ENCODE measurements around the gene DYNLT2. TPM values are rescaled to one million over a fixed set of nuclear protein-coding genes. Genes with fewer than 3 reads are reported as not detected.
A peak's percentile ranks its signal among the peaks of the same experiment; 100 is the strongest.

DYNLT2 gene
- total and polyA plus RNA-seq, 7 donors: 0.46 to 2.2 (median 1.9) TPM

DNA sequence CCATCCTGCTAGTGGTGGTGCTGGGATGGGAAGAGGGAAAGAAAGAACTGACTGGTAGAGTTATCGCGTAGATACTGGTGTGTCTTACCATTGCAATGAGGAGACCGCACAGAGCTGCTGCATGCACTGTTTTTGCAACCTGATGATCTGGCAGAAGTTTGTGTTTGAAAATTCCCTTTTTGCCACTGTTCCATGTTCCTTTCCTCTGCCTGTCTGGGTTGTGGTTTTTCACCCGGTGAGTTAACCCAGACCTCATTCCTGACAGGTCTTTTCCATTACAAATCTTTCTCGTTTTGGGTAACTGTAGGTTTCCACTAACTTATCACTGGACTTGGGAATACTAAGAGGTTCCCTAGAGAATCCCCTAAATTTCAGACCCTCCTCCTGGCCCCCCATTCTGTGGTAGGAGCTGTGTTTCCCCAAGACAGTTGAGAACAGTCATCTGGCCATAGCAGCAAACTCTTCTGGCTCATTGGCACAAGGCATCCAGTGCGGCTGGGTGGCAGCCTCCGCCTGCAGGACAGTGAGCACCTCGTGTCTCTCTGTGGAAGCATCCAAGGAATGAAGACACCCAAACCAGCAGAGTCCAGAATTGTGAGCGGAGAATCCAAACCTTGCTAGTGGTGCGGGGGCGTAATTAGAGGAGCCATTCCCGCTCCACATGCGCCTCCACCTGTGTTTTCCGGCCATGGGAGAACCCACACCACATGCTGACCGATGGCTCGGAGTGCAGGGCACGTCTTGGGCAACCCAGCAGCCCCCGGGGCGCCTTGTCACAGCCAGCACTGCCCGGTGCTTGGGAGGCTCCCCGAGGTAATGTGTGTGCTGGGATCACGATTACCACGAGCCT, 32.8 kb upstream of the DYNLT2 start:
- H3K4me1 ChIP-seq: peaks cover 0 to under 1% (median 0%) of the 10 kb centered on the region in 4 donors
- H3K27me3 ChIP-seq: no peaks in the 10 kb centered on the region
- H3K27ac ChIP-seq: no peak overlapping the region
- H3K36me3 ChIP-seq: peaks cover 0 to 18% (median 5%) of the 10 kb centered on the region in 4 donors
- no peak for DNase-seq
- H3K4me3 ChIP-seq: no peak overlapping the region
- 95% methylated on average over 23 of the region's 23 CpGs for WGBS, 2 donors
- no peaks in the 10 kb centered on the region for H3K9me3 ChIP-seq
- intact Hi-C loops (cut with DNase I): no loop called here
- TF ChIP-seq, protein P1, sequence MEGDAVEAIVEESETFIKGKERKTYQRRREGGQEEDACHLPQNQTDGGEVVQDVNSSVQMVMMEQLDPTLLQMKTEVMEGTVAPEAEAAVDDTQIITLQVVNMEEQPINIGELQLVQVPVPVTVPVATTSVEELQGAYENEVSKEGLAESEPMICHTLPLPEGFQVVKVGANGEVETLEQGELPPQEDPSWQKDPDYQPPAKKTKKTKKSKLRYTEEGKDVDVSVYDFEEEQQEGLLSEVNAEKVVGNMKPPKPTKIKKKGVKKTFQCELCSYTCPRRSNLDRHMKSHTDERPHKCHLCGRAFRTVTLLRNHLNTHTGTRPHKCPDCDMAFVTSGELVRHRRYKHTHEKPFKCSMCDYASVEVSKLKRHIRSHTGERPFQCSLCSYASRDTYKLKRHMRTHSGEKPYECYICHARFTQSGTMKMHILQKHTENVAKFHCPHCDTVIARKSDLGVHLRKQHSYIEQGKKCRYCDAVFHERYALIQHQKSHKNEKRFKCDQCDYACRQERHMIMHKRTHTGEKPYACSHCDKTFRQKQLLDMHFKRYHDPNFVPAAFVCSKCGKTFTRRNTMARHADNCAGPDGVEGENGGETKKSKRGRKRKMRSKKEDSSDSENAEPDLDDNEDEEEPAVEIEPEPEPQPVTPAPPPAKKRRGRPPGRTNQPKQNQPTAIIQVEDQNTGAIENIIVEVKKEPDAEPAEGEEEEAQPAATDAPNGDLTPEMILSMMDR (IDR thresholded peaks at IDR 0.05): no peak
- TF ChIP-seq EP300 (IDR thresholded peaks at IDR 0.05) (no peak), POLR2AphosphoS5 (IDR thresholded peaks at IDR 0.05) (peak in 1 of 4 donors; percentile 35)

DNA sequence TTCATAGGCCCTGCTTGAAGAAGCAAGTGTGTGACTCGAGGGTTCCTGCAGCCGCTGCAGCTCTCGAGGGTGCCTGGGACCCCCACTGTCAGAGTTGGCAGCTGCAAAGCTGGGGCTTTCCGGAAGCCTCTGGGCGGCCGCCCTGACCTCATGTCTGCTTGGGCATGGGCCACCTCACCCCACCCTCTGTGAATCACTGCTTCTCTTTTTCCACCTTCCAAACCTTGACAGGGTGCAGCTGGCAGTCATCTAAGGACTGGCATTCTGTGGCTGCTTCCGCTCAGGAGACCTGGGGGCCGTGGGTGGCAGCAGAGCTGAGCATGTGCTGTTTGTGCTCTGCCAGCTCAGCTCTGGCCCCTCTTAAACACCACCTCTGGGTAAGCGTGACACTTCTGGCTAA, 32.0 kb upstream of the DYNLT2 start:
- no peak for TF ChIP-seq POLR2A (IDR thresholded peaks at IDR 0.05)
- TF ChIP-seq EP300 (IDR thresholded peaks at IDR 0.05): no peak
- no peak for TF ChIP-seq POLR2AphosphoS5 (IDR thresholded peaks at IDR 0.05)
- TF ChIP-seq, protein P1 (IDR thresholded peaks at IDR 0.05): no peak
- H3K4me1 ChIP-seq: no peaks in the 10 kb centered on the region
- no peaks in the 10 kb centered on the region for H3K9me3 ChIP-seq
- peak overlapping the region in 1 of 4 donors; percentile 2 for H3K27ac ChIP-seq
- intact Hi-C loops (cut with DNase I): no loop called here
- H3K27me3 ChIP-seq: no peaks in the 10 kb centered on the region
- DNase-seq: no peak
- WGBS, 2 donors: 82 to 92% methylated on average over 9 of the region's 9 CpGs
- H3K36me3 ChIP-seq: peaks cover 0 to 25% (median 6%) of the 10 kb centered on the region in 4 donors
- H3K4me3 ChIP-seq: no peak overlapping the region

DNA sequence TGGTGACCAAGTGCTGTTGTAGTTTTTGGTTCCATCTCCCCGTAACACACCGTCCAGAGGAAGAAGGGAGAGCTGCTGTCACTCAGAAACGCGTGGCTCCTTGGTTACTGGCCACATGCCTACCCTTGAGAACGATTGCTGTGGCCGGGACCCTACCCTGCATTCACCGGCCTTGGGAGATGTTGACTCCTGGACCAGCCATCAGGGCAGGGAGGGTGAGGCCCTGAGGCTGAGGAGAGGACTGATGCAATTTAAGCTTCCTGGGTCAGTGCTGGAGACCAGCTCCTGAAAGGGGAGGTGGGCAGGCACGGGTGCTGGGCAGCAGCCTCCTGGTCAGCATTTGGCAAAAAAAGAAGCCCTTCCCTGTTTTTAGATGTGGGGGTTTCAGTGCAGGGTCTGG, 31.6 kb upstream of the DYNLT2 start:
- no peaks in the 10 kb centered on the region for H3K9me3 ChIP-seq
- H3K36me3 ChIP-seq: peaks cover 0 to 28% (median 6%) of the 10 kb centered on the region in 4 donors
- 96 to 97% methylated on average over 8 of the region's 8 CpGs for WGBS, 2 donors
- H3K27ac ChIP-seq: peak overlapping the region in 1 of 4 donors; percentile 2
- no peak overlapping the region for H3K4me3 ChIP-seq
- intact Hi-C loops (cut with DNase I): no loop called here
- no peak for DNase-seq
- TF ChIP-seq, protein P1 (IDR thresholded peaks at IDR 0.05): no peak
- TF ChIP-seq POLR2A (IDR thresholded peaks at IDR 0.05) (no peak), POLR2AphosphoS5 (IDR thresholded peaks at IDR 0.05) (no peak), EP300 (IDR thresholded peaks at IDR 0.05) (no peak)
- H3K4me1 ChIP-seq: no peaks in the 10 kb centered on the region
- no peaks in the 10 kb centered on the region for H3K27me3 ChIP-seq

DNA sequence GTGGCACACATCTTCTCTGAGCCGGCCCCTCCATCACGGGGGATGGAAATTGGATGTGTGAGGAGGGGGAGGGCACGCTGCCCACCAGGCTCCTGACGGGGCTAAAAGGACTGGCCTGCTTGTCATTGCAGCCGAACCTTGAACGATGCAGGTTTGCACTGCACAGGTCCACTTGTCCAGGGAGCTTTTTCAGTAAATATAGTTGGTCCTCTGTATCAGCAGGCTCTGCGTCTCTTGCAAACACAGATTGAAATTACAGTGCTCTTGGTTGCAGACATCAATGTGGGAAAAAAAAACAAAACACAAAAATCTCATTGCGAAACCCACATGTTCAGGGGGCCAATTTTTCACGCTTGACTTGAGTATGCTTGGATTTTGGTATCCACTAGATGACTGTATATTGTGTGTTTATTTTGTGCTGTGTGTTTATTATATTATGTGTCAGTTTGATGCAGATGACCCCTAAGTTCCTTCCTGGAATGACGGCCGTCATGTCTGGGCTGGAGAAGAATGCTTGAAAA, 29.3 kb upstream of the DYNLT2 start:
- Histone ChIP-seq H3K9me3 (no peaks in the 10 kb centered on the region), H3K4me3 (no peak overlapping the region), H3K36me3 (peaks cover 0 to 51% (median 15%) of the 10 kb centered on the region in 4 donors), H3K27me3 (no peaks in the 10 kb centered on the region), H3K4me1 (no peaks in the 10 kb centered on the region), H3K27ac (no peak overlapping the region)
- no peak for DNase-seq
- intact Hi-C loops (cut with DNase I): no loop called here
- WGBS, 2 donors: 81 to 87% methylated on average over 11 of the region's 11 CpGs
- no peak for TF ChIP-seq POLR2A (IDR thresholded peaks at IDR 0.05)
- TF ChIP-seq, protein P1 (IDR thresholded peaks at IDR 0.05): no peak
- no peak for TF ChIP-seq POLR2AphosphoS5 (IDR thresholded peaks at IDR 0.05)
- TF ChIP-seq EP300 (IDR thresholded peaks at IDR 0.05): no peak
